Activated T-helper 1 cell treated with Interleukin-2 at 50 U/mL for 16 hours (primary cell): ENCODE data around the gene AATF.

Source experiments
- DNase-seq: peaks from one replicate; pipeline ENCODE4 v3.0.0-alpha.2; 2020; ENCODE audit warnings: low read depth

AATF gene, protein sequence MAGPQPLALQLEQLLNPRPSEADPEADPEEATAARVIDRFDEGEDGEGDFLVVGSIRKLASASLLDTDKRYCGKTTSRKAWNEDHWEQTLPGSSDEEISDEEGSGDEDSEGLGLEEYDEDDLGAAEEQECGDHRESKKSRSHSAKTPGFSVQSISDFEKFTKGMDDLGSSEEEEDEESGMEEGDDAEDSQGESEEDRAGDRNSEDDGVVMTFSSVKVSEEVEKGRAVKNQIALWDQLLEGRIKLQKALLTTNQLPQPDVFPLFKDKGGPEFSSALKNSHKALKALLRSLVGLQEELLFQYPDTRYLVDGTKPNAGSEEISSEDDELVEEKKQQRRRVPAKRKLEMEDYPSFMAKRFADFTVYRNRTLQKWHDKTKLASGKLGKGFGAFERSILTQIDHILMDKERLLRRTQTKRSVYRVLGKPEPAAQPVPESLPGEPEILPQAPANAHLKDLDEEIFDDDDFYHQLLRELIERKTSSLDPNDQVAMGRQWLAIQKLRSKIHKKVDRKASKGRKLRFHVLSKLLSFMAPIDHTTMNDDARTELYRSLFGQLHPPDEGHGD

GRCh38 chr17:36948717-36949460, at the start of gene AATF:
Gene AATF, plus strand, starts transcription at chr17:36948954. Its CDS starts 172 bp downstream, at chr17:36949126.
- DNase-seq: peak; percentile 96

GRCh38 chr17:36899250-36900159, 49.2 kb upstream of the AATF start:
- DNase-seq: no peak

DNA sequence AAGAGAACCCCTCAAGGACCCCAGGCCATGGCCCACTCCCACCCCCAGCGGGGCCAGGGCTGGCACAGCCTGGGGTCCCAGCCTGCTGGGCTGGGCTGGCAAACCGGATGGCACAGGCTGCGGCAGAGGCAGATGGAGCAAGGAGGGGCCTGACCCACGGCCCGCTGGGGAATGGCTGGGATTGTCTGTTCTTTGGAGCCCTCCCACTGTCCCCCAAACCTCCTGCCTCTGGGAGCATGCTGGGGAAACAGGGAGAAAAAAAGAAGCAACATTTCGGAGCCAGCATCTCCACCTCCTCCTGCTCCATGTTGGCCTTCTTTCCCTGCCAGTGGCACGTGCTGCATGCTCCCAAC, 48.6 kb upstream of the AATF start:
- DNase-seq: no peak

GRCh38 chr17:36901506-36901905, 47.2 kb upstream of the AATF start:
- DNase-seq: no peak

GRCh38 chr17:36907407-36907806, 41.3 kb upstream of the AATF start:
- DNase-seq: no peak

- DNase-seq: no peak
Measured at GRCh38 chr17:36910513-36910912, 38.2 kb upstream of the AATF start.

- no peak for DNase-seq
Measured at GRCh38 chr17:36911001-36911400, 37.8 kb upstream of the AATF start.

- DNase-seq: no peak
Measured at GRCh38 chr17:36913132-36913531, 35.6 kb upstream of the AATF start.

- DNase-seq: no peak
Measured at GRCh38 chr17:36918211-36918691, 30.5 kb upstream of the AATF start.

GRCh38 chr17:36919407-36919968, 29.3 kb upstream of the AATF start:
- DNase-seq: no peak

DNA sequence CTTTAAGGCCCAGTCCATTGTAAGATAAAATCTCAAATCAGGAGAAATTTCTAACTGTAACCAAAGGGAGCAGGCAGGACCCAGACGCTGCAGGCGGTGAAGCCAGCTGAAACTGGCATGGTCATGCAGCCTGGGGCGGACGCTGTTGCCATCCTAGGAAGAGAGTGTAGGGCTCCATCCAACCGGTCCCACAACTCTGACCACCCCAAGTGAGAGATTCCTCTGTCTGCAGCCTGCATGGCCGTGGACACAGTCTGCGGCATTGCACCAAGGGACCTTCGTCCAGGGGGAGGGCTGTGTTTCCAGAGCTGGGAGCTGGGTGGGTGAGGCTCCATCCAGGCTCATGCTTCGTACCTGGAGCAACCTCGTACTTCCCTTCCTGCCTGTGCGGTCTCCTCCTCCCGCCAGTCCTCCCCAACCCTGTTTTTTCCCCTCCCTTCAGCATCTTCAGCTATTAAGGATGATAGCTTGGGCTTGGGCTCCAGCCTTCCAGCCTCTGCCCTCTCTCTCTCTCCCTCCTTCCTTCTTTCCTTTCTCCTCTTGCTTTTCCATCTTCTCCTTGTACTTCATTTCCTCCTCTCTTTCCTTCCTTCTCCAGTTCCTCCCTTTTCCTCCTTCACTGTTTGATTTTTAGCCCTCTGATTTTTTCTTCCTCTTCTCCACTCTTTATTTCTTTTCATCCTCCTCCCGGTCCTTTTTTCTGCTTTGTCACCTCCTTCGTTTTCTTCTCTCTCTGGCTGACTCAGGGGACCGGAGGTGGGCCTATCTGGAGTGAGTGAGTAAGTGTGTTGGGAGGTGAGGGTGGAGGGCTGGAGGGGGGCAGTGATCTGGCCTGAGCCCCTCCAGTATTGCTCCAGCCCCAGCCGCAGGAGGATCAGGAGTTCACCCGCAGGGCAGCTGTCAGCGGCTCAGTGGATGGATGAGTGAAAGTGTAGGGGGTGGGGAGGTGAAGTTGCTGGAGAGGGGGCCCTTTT, 28.4 kb upstream of the AATF start:
- no peak for DNase-seq

DNA sequence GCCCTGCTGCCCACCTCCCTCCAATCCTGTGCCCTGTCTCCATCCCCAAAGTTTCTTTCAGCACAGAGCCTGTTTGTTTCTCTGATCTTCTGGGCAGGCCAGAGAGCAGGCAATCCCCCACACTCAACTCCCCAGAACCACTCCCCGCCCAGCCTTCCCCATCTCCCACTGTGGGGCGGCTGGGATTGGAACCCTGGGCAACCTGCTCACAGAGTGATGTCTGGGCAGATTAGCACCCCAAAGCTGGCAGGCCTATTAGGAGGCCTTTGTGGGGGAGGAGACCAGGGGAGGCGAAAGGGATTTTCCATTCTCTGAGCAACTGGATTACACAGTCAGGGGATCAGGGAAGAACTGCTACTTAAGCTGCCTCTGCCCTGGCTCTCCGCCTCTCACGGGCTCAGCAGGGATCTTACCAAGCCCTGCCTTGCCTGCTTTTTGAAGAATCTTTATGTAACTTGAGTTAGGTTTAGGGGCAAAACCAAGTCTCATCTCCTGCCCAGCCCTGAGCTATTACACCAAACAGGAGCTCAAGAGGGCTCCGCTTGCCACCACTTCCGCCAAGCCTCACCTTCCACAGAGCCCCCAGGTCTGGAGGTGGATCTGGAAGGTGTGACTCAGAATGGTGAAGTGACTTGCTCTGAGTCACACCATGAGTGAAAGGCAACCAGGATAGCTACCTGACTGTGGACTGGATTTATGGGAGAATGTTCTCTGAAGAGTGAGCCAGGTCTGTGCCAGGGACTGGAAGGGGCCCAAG, 27.5 kb upstream of the AATF start:
- DNase-seq: no peak

DNA sequence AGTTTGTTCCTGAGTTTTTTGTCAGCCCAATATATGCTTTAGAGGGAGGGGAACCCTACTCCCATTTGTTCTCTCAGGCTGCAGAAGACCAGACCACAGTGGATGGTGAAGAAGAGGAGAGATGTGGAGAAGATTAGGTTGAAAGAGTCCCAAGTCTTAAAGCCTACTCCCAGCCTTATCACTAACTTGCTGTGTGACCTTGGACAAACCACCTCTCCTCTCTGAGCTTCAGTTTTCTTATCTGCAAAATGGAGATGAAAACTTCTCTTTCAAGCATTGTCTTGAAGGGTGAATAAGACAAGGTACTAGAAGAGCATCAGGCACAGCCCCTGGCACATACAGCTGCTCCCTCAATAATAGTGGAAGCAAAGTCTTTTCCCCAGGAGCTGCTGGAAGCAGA, 26.6 kb upstream of the AATF start:
- no peak for DNase-seq

GRCh38 chr17:36923814-36924221, 24.9 kb upstream of the AATF start:
- DNase-seq: no peak

DNA sequence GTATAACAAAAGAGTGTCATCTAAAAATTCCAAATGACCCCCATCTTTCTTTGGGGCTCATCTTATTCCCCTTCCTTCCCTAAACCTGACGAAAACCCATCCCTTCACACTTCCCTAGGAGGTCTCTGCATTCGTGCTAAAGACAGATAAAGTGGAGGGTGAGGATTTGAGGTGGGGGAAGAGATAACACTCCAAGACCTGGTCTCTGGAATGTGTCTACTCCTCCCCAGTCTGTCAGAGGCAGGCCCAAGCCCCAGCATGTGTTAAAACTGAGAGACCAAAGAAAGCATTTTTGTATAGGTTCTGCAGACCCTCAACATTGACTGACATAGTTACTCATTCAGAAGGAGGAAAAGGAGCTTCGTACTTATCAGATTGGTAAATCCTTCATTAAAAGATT, 22.5 kb upstream of the AATF start:
- no peak for DNase-seq

GRCh38 chr17:36926701-36927100, 22.1 kb upstream of the AATF start:
- no peak for DNase-seq

DNA sequence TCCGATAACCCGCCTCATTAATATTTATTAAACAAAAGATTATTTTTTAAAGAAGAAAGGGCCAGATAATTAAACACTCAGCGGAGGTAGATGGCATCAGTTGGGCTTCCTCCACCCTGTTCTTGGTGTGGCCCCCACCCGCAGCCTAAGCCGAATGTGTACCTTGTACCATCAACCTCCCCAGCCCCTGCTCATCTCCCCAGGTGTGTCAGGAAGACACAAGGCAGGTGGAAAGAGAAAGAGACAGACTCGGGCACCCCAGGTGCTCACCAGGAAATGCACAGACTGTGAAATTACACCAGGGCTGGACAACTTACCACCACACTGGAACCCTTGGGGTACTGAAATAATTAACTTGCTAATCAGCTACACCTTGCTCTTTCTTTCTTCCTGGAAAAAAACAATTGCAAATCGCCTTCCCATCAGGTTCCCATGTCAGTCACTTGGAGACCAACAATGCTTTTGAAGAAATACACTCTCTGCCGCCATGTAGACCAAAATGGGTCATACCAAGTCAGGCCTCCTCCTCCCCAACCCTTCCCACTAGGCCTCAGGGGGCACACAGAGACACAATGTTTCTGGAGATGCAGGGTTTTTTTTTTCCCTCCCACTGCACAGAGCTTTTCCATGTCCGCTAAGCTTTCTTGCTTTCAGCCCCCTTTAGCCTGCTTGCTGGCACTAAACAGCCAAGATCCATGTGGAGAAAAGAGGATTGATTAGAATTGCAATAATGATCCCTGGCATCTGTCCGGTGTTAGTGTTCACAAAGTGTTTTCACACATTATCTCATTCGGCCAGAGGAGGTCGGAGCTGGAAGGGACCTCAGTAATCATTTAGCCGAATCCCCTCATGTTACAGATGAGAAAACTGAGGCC, 20.0 kb upstream of the AATF start:
- DNase-seq: no peak

DNA sequence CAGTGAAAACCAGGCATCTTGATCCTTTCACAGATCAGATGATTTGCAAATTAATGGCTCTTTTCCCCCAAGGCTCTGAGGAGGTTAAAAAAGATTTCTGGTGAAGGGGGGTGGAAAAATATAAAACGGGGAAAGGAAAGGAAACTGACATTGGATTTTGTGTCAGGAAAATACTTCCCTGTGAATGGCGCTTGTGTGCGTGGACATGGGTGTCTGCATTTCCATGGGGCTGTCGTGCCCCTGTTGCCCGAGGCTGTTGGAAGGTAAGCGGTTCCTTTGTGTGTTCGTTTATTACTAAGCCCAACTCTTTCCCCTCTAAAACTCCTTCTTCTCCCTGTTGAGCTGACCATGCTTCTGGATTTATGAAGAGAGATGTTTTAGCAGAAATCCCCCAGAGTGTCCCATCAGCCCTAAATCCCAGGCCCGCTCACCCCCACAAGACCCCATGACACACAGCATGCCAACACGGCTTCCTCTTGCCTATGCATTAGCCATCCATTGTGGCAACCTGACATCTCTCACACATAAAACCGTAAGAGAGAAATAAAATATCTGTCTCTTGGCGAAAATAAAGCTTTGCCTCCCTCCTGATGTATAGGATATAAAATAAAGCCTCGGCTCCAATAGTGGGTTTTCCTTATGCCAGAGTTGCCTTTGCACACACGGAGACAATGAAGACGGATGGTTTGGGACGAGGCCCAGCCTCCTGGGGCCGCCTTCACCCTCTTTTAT, 18.7 kb upstream of the AATF start:
- no peak for DNase-seq
